NCI-H1092 treated with DMSO at 0.1 percent for 48 hours (cell line): ENCODE results near the gene CCNA2.
A peak's percentile ranks its signal among the peaks of the same experiment; 100 is the strongest.

Experiments
- DNase-seq: peaks from one replicate; lab custom pipeline; 2025; lab: John Stamatoyannopoulos, UW

CCNA2 gene

GRCh38 chr4:121823505-121824170 is at the start of gene CCNA2:
Gene CCNA2, minus strand, starts transcription at chr4:121823883. Its CDS starts 255 bp downstream, at chr4:121823628.
- peak; percentile 92 for DNase-seq

GRCh38 chr4:121869841-121870822 is 46.4 kb upstream of the CCNA2 start, which contains the start of gene BBS7:
Gene BBS7, minus strand, starts transcription at chr4:121870474. Its CDS starts 161 bp downstream, at chr4:121870313.
- DNase-seq, result peak; percentile 98

- no peak for DNase-seq
These were observed 40.1 kb upstream of the CCNA2 start for GRCh38 chr4:121863799-121864198.

- no peak for DNase-seq
These were observed 37.7 kb upstream of the CCNA2 start for GRCh38 chr4:121861426-121861825.

- DNase-seq, result no peak
These were observed 36.4 kb upstream of the CCNA2 start for GRCh38 chr4:121860121-121860520.

- DNase-seq, result no peak
These were observed 27.7 kb upstream of the CCNA2 start for GRCh38 chr4:121851354-121851753.

GRCh38 chr4:121846662-121847061 is 23.0 kb upstream of the CCNA2 start:
- DNase-seq, result no peak

- no peak for DNase-seq
These were observed 19.2 kb upstream of the CCNA2 start for GRCh38 chr4:121842862-121843261.

GRCh38 chr4:121838136-121838535 is 14.5 kb upstream of the CCNA2 start:
- no peak for DNase-seq

GRCh38 chr4:121829511-121829910 is 5.8 kb upstream of the CCNA2 start:
- no peak for DNase-seq

GRCh38 chr4:121827853-121828252 is 4.2 kb upstream of the CCNA2 start:
- DNase-seq, result no peak

GRCh38 chr4:121824950-121825349 is 1.3 kb upstream of the CCNA2 start:
- no peak for DNase-seq

- DNase-seq, result no peak
These were observed 466 bp upstream of the CCNA2 start for GRCh38 chr4:121824171-121824527.

GRCh38 chr4:121822796-121823504 is 733 bp downstream of the CCNA2 start:
- peak; percentile 47 for DNase-seq

- no peak for DNase-seq
These were observed 1.6 kb downstream of the CCNA2 start for GRCh38 chr4:121822047-121822446.

GRCh38 chr4:121819216-121819965 is 4.3 kb downstream of the CCNA2 start:
- no peak for DNase-seq

- DNase-seq, result no peak
These were observed 5.5 kb downstream of the CCNA2 start for GRCh38 chr4:121818215-121818614.

GRCh38 chr4:121817701-121818100 is 6.0 kb downstream of the CCNA2 start:
- DNase-seq, result no peak

- no peak for DNase-seq
These were observed 6.7 kb downstream of the CCNA2 start for GRCh38 chr4:121817006-121817405.

GRCh38 chr4:121814756-121815155 is 8.9 kb downstream of the CCNA2 start:
- no peak for DNase-seq

GRCh38 chr4:121811122-121811521 is 12.6 kb downstream of the CCNA2 start:
- DNase-seq, result no peak

- DNase-seq, result no peak
These were observed 17.3 kb downstream of the CCNA2 start for GRCh38 chr4:121806411-121806810.
